HepG2 (cell line): Measurements from ENCODE around the gene PRUNE1. TPM values are rescaled to one million over a fixed set of nuclear protein-coding genes. Genes with fewer than 3 reads are reported as not detected.

Source experiments
- CTCF ChIP-seq: sonication (generic); formaldehyde crosslinking; IDR thresholded peaks from 2 replicates; pipeline ENCODE4 v1.5.0; 2020; ENCODE audit warnings: mild to moderate bottlenecking, missing genetic modification reagents, moderate library complexity
- GZF1 ChIP-seq: sonication (generic); formaldehyde crosslinking; IDR thresholded peaks from 2 replicates; pipeline ENCODE4 v1.5.1; 2020; ENCODE audit warnings: mild to moderate bottlenecking, missing genetic modification reagents
- HMGXB4 ChIP-seq, 2 experiments: sonication (generic) in 1 of 2; formaldehyde crosslinking in 1 of 2; IDR thresholded peaks; 2 replicates each; pipeline versions ENCODE4 v1.4.0 to v1.6.1; 2018 to 2020; ENCODE audit warnings: missing genetic modification reagents in 2 of 2, borderline replicate concordance in 1 of 2, low read depth in 1 of 2, mild to moderate bottlenecking in 1 of 2, missing biosample characterization in 1 of 2
- KLF6 ChIP-seq: IDR thresholded peaks from 2 replicates; pipeline ENCODE4 v1.8.0; 2016; ENCODE audit warnings: missing biosample characterization, missing genetic modification reagents
- NFKB2 ChIP-seq: sonication (generic); formaldehyde crosslinking; IDR thresholded peaks from 2 replicates; pipeline ENCODE4 v1.4.0; 2020; ENCODE audit warnings: missing genetic modification reagents, borderline replicate concordance
- PATZ1 ChIP-seq: sonication (generic); formaldehyde crosslinking; IDR thresholded peaks from 2 replicates; pipeline ENCODE4 v1.4.0; 2020; ENCODE audit warnings: missing genetic modification reagents
- PRMT3 ChIP-seq: sonication (generic); formaldehyde crosslinking; IDR thresholded peaks from 2 replicates; pipeline ENCODE4 v1.8.1; 2022; ENCODE audit warnings: low read depth, mild to moderate bottlenecking, moderate library complexity, missing genetic modification reagents, borderline replicate concordance
- REPIN1 ChIP-seq: sonication (generic); formaldehyde crosslinking; IDR thresholded peaks from 2 replicates; pipeline ENCODE4 v1.8.0; 2022; ENCODE audit warnings: missing genetic modification reagents, low read depth, mild to moderate bottlenecking, borderline replicate concordance
- SCMH1 ChIP-seq: sonication (generic); formaldehyde crosslinking; IDR thresholded peaks from 2 replicates; pipeline ENCODE4 v1.9.0; 2021; ENCODE audit warnings: missing genetic modification reagents, mild to moderate bottlenecking, borderline replicate concordance
- SRY ChIP-seq: sonication (generic); formaldehyde crosslinking; IDR thresholded peaks from 2 replicates; pipeline ENCODE4 v1.8.0; 2022; ENCODE audit warnings: mild to moderate bottlenecking, missing genetic modification reagents
- TBX2 ChIP-seq: sonication (generic); formaldehyde crosslinking; IDR thresholded peaks from 2 replicates; pipeline ENCODE4 v1.5.0; 2020; ENCODE audit warnings: missing genetic modification reagents, mild to moderate bottlenecking, borderline replicate concordance
- ZBTB44 ChIP-seq: sonication (generic); formaldehyde crosslinking; IDR thresholded peaks from 2 replicates; pipeline ENCODE4 v1.4.0; 2020; ENCODE audit warnings: missing genetic modification reagents
- ZFP36 ChIP-seq: fragments of 150-350 bp; IDR thresholded peaks from 2 replicates; pipeline ENCODE4 v1.6.1; 2018; ENCODE audit warnings: borderline replicate concordance, low read length, low read depth; ENCODE audit not compliant: partially characterized antibody
- ZFP36L2 ChIP-seq: sonication (generic); formaldehyde crosslinking; IDR thresholded peaks from 2 replicates; pipeline ENCODE4 v1.4.0; 2020; ENCODE audit warnings: missing genetic modification reagents
- ZNF17 ChIP-seq: sonication (generic); formaldehyde crosslinking; IDR thresholded peaks from 2 replicates; pipeline ENCODE4 v1.5.0; 2020; ENCODE audit warnings: mild to moderate bottlenecking, missing genetic modification reagents
- ZNF225 ChIP-seq: sonication (generic); formaldehyde crosslinking; IDR thresholded peaks from 2 replicates; pipeline ENCODE4 v1.4.0; 2020; ENCODE audit warnings: mild to moderate bottlenecking, missing genetic modification reagents
- ZNF326 ChIP-seq: sonication (generic); formaldehyde crosslinking; IDR thresholded peaks from 2 replicates; pipeline ENCODE4 v1.4.0; 2020; ENCODE audit warnings: missing genetic modification reagents, borderline replicate concordance
- ZNF530 ChIP-seq: sonication (generic); formaldehyde crosslinking; IDR thresholded peaks from 2 replicates; pipeline ENCODE4 v1.5.0; 2020; ENCODE audit warnings: low read depth, mild to moderate bottlenecking, missing genetic modification reagents
- ZNF563 ChIP-seq: sonication (generic); formaldehyde crosslinking; IDR thresholded peaks from 2 replicates; pipeline ENCODE4 v1.8.0; 2022; ENCODE audit warnings: mild to moderate bottlenecking, moderate library complexity, missing genetic modification reagents
- ZNF598 ChIP-seq: sonication (generic); formaldehyde crosslinking; IDR thresholded peaks from 2 replicates; pipeline ENCODE4 v1.5.1; 2020; ENCODE audit warnings: mild to moderate bottlenecking, missing genetic modification reagents, borderline replicate concordance
- ZNF674 ChIP-seq: sonication (generic); formaldehyde crosslinking; IDR thresholded peaks from 2 replicates; pipeline ENCODE4 v1.5.0; 2020; ENCODE audit warnings: low read depth, mild to moderate bottlenecking, missing genetic modification reagents
- ZNF790 ChIP-seq: sonication (generic); formaldehyde crosslinking; IDR thresholded peaks from 2 replicates; pipeline ENCODE4 v1.8.0; 2022; ENCODE audit warnings: missing genetic modification reagents, mild to moderate bottlenecking, borderline replicate concordance
- polyA plus RNA-seq, 8 experiments: library from polyadenylated mRNA; depleted of rRNA in 3 of 8; stranded (reverse) in 7 of 8; unstranded in 1 of 8; fragments of >200 nt; fragmentation: Illumina TruSeq in 4 of 8; extraction: Trizol in 4 of 8; gene quantifications; 2 replicates each; pipeline versions ENCODE4 v1.2.1 to v1.2.3, GENCODE V29; 2011 to 2016; ENCODE audit warnings: low read depth in 4 of 8, missing spikeins in 1 of 8, mixed read lengths in 1 of 8; ENCODE audit not compliant: insufficient read depth in 1 of 8
- total RNA-seq, 5 experiments: library from RNA; depleted of rRNA; stranded (reverse); fragments of >200 nt; fragmentation: Illumina TruSeq; extraction: Trizol; gene quantifications; 2 replicates each; pipeline ENCODE4 v1.2.3, GENCODE V29; 2016; ENCODE audit warnings: low read depth in 1 of 5

Gene PRUNE1
- total and polyA plus RNA-seq, 2 of the 13 experiments (the other 11 are each of a cell fraction or from before 2014, with no cell fraction given), result 19.0 to 31.9 TPM

GRCh38 chr1:151006327-151007052 lies 1.8 kb upstream of the PRUNE1 start, which contains the start of gene MINDY1 (continued):
- TF ChIP-seq TBX2 (CRISPR knock-in tag) (peak; percentile 40; the same call in 1 of the 2 replicates), ZNF225 (CRISPR knock-in tag) (no peak), ZBTB44 (no peak), SCMH1 (CRISPR knock-in tag) (no peak), PRMT3 (CRISPR knock-in tag) (no peak), ZNF790 (CRISPR knock-in tag) (no peak), ZNF563 (CRISPR knock-in tag) (no peak), CTCF (CRISPR knock-in tag) (peak; percentile 72), ZNF530 (CRISPR knock-in tag) (no peak), NFKB2 (CRISPR knock-in tag) (no peak), REPIN1 (CRISPR knock-in tag) (no peak), ZFP36 (no peak), KLF6 (0 out of 2 replicates have a peak, but pooled peaks have one; percentile 23), ZNF17 (CRISPR knock-in tag) (no peak), SRY (CRISPR knock-in tag) (no peak), ZFP36L2 (CRISPR knock-in tag) (no peak), HMGXB4 (CRISPR knock-in tag; IDR thresholded peaks at IDR 0.05; ENCODE audit: borderline replicate concordance in 1 of 2, low read depth in 1 of 2) (peak; percentile 72 to 94), PATZ1 (CRISPR knock-in tag) (0 out of 2 replicates have a peak, but pooled peaks have one; percentile 35), GZF1 (CRISPR knock-in tag) (no peak), ZNF598 (CRISPR knock-in tag) (no peak), ZNF326 (CRISPR knock-in tag) (no peak), ZNF674 (no peak)
